ENCODE data around the gene INPP5A.

DNA sequence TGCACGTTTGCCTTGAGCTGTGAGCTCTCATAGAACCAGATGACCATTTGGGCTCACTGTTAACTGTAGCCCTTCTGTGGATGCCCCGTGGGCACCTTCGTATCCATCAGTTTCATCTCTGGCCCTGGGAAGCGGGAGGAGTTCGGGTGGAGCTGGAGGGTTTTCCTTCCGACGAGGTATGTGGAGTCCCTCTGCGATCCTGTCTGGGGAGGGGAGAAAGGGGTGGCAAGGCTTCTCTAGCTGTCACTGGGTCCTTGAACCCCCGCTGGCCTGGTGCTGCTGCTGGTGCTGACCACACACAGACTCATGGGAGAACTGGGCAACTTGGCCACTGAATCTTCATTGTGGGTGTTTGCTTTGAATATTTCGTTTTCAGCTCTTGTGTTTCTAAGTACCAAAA, 32.7 kb downstream of the INPP5A start:
- no peak for TF ChIP-seq SUZ12 (IDR thresholded peaks at IDR 0.05; ENCODE audit: extremely low read depth, insufficient read depth, insufficient read length)
- TF ChIP-seq ZNF274 (IDR thresholded peaks at IDR 0.05; ENCODE audit: low read depth, low read length) = no peak
- no peak for TF ChIP-seq YY1 (IDR thresholded peaks at IDR 0.05; ENCODE audit: insufficient read depth, insufficient read length)
